GM21786 (cell line): Measurements from ENCODE around the gene FAM47A.

Experiments used
- ATAC-seq: cut with Tn5 transposase; IDR thresholded peaks from one replicate; pipeline ENCODE4 v1.9.1; 2021; ENCODE audit not compliant: unreplicated experiment

FAM47A gene

DNA sequence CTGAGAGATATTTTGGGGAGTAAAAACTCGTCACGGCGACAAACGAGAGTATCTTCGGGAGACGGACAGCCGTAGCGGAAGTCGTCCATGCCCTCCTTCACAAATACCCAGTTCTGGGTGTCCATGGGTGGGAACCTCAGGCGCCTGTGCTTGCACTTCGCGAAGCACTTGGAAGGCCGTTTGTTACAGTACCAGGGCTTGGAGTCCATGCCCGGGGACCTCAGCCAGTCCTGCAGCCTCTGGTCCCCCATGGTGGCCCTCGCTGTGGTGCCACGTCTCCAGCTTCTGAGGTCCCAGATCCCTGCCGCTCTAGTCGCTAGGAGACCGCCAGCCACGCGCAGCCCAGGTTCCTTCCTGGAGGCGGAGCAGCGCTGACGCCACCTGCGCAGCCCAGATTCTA lies at the start of gene FAM47A:
FAM47A (minus strand) TSS at position 287 of the 400 bp plus-strand sequence; CDS start at position 251, 36 bp downstream.
- no peak for ATAC-seq

DNA sequence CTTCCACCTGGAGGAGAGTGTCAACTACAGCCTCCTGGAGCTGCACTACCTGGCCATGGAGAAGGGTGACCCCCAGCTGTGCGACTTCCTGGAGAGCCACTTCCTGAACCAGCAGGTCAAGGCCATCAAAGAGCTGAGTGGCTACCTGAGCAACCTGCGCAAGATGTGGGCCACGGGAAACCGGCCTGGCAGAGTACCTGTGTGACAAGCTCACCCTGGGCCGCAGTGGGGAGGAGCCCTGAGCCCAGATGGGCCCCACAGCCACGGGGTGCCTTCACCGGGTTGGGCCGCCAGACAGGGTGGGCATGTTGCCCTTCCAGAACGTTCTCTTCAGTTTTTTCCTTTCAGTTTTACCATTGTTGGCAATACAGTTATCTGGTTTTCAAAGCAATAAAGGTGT lies 15.2 kb upstream of the FAM47A start:
- ATAC-seq: no peak

DNA sequence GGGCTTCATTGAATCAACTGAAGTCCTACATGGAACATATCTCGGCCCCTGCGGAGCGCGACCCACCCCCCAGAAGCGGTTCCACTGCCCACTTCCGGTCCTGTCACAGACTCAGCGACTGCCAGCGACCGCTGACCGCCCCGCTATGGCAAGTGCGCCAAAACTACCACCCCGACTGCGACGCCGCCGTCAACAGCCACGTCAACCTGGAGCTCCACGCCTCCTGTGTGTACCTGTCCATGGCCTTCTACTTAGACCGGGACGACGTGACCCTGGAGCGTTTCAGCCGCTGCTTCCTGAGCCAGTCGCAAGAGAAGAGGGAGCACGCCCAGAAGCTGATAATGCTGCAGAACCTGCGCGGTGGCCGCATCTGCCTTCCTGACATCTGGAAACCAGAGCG lies 14.8 kb upstream of the FAM47A start:
- no peak for ATAC-seq

DNA sequence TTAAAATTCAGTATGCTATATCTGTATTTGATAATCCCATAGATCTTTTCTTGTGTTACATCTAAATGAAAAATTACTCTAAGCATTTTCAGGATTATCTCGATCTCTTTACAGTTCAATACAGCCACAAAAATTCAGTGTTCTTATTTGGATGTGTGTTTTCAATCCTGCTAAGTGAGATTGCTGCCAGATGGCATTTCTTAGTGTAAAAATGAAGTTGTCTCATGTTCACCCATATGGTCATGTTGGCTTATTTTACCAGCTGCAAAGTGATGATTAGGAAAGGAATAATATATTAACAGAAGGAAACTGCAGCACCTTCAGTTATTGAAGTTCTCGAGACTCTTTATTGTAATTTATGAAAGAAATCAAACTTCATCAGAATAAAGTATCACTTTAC lies 12.1 kb upstream of the FAM47A start:
- no peak for ATAC-seq

DNA sequence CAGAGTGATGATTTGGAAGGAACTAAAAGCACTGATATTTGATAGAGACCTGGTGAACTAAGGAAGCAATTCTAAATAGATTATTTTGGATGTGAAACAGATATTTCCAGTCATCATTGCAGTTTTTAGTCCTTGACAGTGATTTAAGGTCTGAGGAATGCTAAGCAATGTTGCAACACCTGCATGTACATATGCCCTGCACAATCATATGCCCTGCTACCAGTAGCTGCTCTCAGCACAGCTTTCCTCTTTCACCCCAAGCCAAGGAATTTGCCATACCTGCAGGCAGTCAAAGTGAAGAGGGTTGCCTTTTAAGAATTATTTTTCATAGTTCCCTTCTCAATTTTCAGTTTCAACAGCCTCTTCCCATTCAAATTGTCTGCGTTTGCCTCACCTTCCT lies 8.7 kb upstream of the FAM47A start:
- ATAC-seq: no peak

DNA sequence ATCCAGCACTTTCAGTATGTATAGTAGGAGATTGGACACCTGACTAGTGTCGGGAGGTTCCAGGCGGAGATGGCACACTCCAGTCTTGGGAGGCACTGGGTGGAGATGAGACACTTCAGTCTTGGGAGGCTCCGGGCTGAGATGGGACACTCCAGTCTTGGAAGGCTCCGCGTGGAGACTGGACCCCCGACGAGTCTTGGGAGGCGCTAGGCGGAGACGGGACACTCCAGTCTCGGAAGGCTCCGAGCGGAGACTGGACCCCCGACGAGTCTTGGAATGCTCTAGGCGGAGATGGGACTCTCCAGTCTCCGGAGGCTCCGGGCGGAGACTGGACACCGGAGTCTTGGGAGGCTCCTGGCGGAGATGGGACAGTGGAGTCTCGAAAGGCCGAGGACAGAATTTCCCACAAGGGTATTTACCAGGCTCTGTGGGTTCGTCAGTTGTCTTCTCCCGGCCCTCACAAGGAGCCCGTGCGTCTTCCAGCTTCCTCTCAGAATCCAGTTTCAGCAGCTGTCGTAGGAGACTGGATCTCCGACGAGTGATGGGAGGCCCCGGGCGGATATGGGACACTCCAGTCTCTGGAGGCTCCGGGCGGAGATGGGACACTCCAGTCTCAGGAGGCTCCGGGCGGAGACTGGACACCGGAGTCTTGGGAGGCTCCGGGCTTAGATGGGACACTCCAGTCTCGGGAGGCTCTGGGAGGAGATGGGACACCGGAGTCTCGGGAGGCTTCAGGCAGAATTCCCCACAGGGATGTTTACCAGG lies 952 bp downstream of the FAM47A start:
- no peak for ATAC-seq

DNA sequence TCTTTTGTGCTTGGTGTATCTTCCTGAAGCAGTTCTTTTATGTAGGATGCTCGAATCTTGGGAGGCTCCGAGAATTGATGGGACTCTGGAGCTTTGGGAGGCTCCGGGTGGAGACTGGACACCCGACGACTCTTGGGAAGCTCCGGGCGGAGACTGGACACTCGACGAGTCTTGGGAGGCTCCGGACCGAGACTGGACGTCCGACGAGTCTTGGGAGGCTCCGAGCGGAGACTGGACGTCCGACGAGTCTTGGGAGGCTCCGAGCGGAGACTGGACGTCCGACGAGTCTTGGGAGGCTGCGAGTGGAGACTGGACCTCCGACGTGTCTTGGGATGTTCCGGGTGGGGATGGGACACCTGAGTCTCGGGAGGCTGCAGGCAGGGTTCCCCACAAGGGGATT lies 1.6 kb downstream of the FAM47A start:
- no peak for ATAC-seq

DNA sequence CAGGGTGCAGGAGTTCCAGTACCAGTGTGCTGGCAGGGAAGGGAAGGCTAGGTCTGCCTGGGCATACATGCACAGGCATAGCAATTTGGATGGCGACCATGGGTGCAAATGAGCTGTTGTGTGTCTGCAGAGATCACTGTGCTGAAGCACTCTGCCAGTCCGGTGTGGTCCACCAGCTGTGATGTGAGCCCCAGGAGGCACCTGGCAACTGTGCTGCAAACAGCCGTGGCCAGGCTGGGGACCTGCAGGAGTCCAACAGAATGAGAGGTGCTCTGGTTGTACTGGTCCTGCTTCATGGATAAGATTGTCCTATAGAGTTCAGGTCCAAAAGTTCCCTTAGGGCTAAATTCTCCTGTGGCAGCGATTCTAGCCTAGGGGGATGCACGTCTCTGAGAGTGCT lies 6.1 kb downstream of the FAM47A start:
- ATAC-seq: no peak

DNA sequence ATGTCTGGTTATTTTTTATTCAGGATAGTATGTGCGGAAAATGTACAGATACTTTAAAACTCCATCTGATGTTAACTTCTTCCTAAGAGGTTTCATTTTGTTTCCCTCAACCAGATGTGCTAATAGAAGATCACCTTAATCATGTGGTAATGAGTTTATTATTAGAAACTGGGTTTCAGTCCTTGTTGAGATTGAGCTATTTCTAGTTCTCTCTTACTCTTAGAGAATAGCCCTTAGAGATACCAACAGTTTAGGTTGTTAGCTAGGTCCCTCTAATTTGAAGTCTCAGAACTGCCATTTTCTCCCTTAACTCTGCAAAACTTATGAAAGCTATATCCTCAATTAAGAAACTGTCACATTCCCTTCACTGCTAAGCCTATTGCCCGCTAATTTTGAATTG lies 13.0 kb downstream of the FAM47A start:
- ATAC-seq: no peak

DNA sequence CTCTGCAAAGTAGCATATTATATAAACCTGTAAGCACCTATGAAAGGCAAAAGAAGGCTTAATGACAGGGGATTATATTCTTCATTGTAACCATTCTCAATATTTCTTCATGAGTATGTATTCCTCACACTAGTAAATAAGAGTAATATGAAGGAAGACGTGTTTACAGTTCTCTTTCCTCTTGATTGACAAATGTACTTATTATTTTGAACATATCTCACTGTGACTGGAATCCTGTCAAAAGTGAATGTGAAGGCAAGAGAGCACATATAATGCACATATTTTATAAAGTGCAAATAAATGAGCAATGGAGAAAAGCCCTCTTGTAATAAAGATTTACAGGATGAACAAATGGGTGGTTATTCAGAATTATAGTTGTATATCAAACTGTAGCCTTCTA lies 19.7 kb downstream of the FAM47A start:
- no peak for ATAC-seq
